HEK293 (cell line): ENCODE measurements around the gene MPG.

Experiments used
- GFI1B ChIP-seq: fragments of 450-650 bp; formaldehyde crosslinking; IDR thresholded peaks from 2 replicates; pipeline ENCODE4 v1.5.1; 2016; ENCODE audit warnings: missing biosample characterization, missing genetic modification characterization
- HOXC10 ChIP-seq: sonication (generic); formaldehyde crosslinking; IDR thresholded peaks from 2 replicates; pipeline ENCODE4 v1.8.1; 2023; ENCODE audit warnings: mild to moderate bottlenecking, missing genetic modification reagents
- IKZF3 ChIP-seq: fragments of 450-650 bp; IDR thresholded peaks from 2 replicates; pipeline ENCODE4 v1.5.0; 2018; ENCODE audit warnings: missing biosample characterization, mild to moderate bottlenecking, missing genetic modification characterization, moderate library complexity
- KLF10 ChIP-seq: fragments of 450-650 bp; IDR thresholded peaks from 2 replicates; pipeline ENCODE4 v1.5.1; 2018; ENCODE audit warnings: missing biosample characterization, mild to moderate bottlenecking, missing genetic modification characterization
- KLF16 ChIP-seq: fragments of 450-650 bp; formaldehyde crosslinking; IDR thresholded peaks from 2 replicates; pipeline ENCODE4 v1.5.1; 2017; ENCODE audit warnings: missing biosample characterization, missing genetic modification characterization
- KLF9 ChIP-seq: fragments of 450-650 bp; formaldehyde crosslinking; IDR thresholded peaks from 2 replicates; pipeline ENCODE4 v1.5.1; 2016; ENCODE audit warnings: missing biosample characterization, missing genetic modification characterization, low read depth
- PRDM1 ChIP-seq: fragments of 450-650 bp; formaldehyde crosslinking; IDR thresholded peaks from 2 replicates; pipeline ENCODE4; 2016; ENCODE audit warnings: missing biosample characterization, missing genetic modification characterization
- REPIN1 ChIP-seq: fragments of 450-650 bp; formaldehyde crosslinking; IDR thresholded peaks from 2 replicates; pipeline ENCODE4 v1.5.1; 2017; ENCODE audit warnings: missing biosample characterization, missing genetic modification characterization, low read depth
- SCRT2 ChIP-seq: fragments of 450-650 bp; formaldehyde crosslinking; IDR thresholded peaks from 2 replicates; pipeline ENCODE4 v1.5.1; 2016; ENCODE audit warnings: missing biosample characterization, missing genetic modification characterization
- SP2 ChIP-seq: fragments of 450-650 bp; formaldehyde crosslinking; IDR thresholded peaks from 2 replicates; pipeline ENCODE4 v1.5.1; 2016; ENCODE audit warnings: missing biosample characterization, missing genetic modification characterization
- SP3 ChIP-seq: fragments of 450-650 bp; formaldehyde crosslinking; IDR thresholded peaks from 2 replicates; pipeline ENCODE4 v1.5.1; 2016; ENCODE audit warnings: missing biosample characterization, missing genetic modification characterization
- SP7 ChIP-seq: fragments of 450-650 bp; formaldehyde crosslinking; IDR thresholded peaks from 2 replicates; pipeline ENCODE4 v1.5.1; 2016; ENCODE audit warnings: missing biosample characterization, missing genetic modification characterization
- WT1 ChIP-seq: fragments of 450-650 bp; formaldehyde crosslinking; IDR thresholded peaks from 2 replicates; pipeline ENCODE4 v1.5.1; 2016; ENCODE audit warnings: missing biosample characterization, missing genetic modification characterization
- YY2 ChIP-seq: fragments of 450-650 bp; formaldehyde crosslinking; IDR thresholded peaks from 2 replicates; pipeline ENCODE4 v1.5.1; 2016; ENCODE audit warnings: missing biosample characterization, missing genetic modification characterization
- ZBTB1 ChIP-seq: fragments of 450-650 bp; formaldehyde crosslinking; IDR thresholded peaks from 2 replicates; pipeline ENCODE4 v1.5.1; 2016; ENCODE audit warnings: missing biosample characterization, missing genetic modification characterization
- ZEB2 ChIP-seq: fragments of 450-650 bp; formaldehyde crosslinking; IDR thresholded peaks from 2 replicates; pipeline ENCODE4 v1.5.1; 2016; ENCODE audit warnings: missing biosample characterization, missing genetic modification characterization
- ZFP69B ChIP-seq: fragments of 450-650 bp; formaldehyde crosslinking; IDR thresholded peaks from 2 replicates; pipeline ENCODE4 v1.5.1; 2016; ENCODE audit warnings: missing biosample characterization, missing genetic modification characterization
- ZNF175 ChIP-seq: fragments of 450-650 bp; formaldehyde crosslinking; IDR thresholded peaks from 2 replicates; pipeline ENCODE4 v1.5.1; 2016; ENCODE audit warnings: missing biosample characterization, missing genetic modification characterization
- ZNF184 ChIP-seq: fragments of 450-650 bp; IDR thresholded peaks from 2 replicates; pipeline ENCODE4 v1.5.1; 2018; ENCODE audit warnings: missing biosample characterization, mild to moderate bottlenecking, missing genetic modification characterization
- ZNF24 ChIP-seq: fragments of 450-650 bp; formaldehyde crosslinking; IDR thresholded peaks from 2 replicates; pipeline ENCODE4 v1.5.1; 2016; ENCODE audit warnings: missing biosample characterization, missing genetic modification characterization
- ZNF335 ChIP-seq: fragments of 450-650 bp; formaldehyde crosslinking; conservative IDR thresholded peaks from 2 replicates; pipeline ENCODE4 v1.5.1; 2016; ENCODE audit warnings: missing biosample characterization, missing genetic modification characterization
- ZNF394 ChIP-seq: fragments of 450-650 bp; formaldehyde crosslinking; IDR thresholded peaks from 2 replicates; pipeline ENCODE4 v1.5.1; 2016; ENCODE audit warnings: missing biosample characterization, missing genetic modification characterization, mild to moderate bottlenecking, moderate library complexity, borderline replicate concordance
- ZNF514 ChIP-seq: fragments of 450-650 bp; formaldehyde crosslinking; IDR thresholded peaks from 2 replicates; pipeline ENCODE4 v1.5.1; 2016; ENCODE audit warnings: missing biosample characterization, missing genetic modification characterization
- ZNF521 ChIP-seq: fragments of 450-650 bp; formaldehyde crosslinking; IDR thresholded peaks from 2 replicates; pipeline ENCODE4 v1.5.1; 2017; ENCODE audit warnings: missing biosample characterization, mild to moderate bottlenecking, missing genetic modification characterization
- ZNF561 ChIP-seq: fragments of 450-650 bp; IDR thresholded peaks from 2 replicates; pipeline ENCODE4 v1.5.1; 2018; ENCODE audit warnings: missing biosample characterization, missing genetic modification characterization, borderline replicate concordance
- ZNF629 ChIP-seq: fragments of 450-650 bp; formaldehyde crosslinking; IDR thresholded peaks from 2 replicates; pipeline ENCODE4 v1.5.1; 2017; ENCODE audit warnings: missing biosample characterization, missing genetic modification characterization
- TF ChIP-seq, protein P1 (sequence below): fragments of 450-650 bp; IDR thresholded peaks from 2 replicates; pipeline ENCODE4 v1.5.1; 2018; ENCODE audit warnings: missing biosample characterization, missing genetic modification characterization
- TF ChIP-seq, protein P2 (sequence below): fragments of 450-650 bp; formaldehyde crosslinking; IDR thresholded peaks from 2 replicates; pipeline ENCODE4 v1.5.1; 2016; ENCODE audit warnings: missing biosample characterization, missing genetic modification characterization
- TF ChIP-seq, protein P3 (sequence below): fragments of 450-650 bp; formaldehyde crosslinking; IDR thresholded peaks from 2 replicates; pipeline ENCODE4 v1.5.1; 2016; ENCODE audit warnings: missing biosample characterization, missing genetic modification characterization
- TF ChIP-seq, protein P4 (sequence below): fragments of 450-650 bp; formaldehyde crosslinking; IDR thresholded peaks from 2 replicates; pipeline ENCODE4 v1.5.1; 2016; ENCODE audit warnings: missing biosample characterization, missing genetic modification characterization
- TF ChIP-seq, protein P5 (sequence below): fragments of 450-650 bp; formaldehyde crosslinking; IDR thresholded peaks from 2 replicates; pipeline ENCODE4 v1.5.1; 2016; ENCODE audit warnings: missing biosample characterization, missing genetic modification characterization

The MPG gene

DNA sequence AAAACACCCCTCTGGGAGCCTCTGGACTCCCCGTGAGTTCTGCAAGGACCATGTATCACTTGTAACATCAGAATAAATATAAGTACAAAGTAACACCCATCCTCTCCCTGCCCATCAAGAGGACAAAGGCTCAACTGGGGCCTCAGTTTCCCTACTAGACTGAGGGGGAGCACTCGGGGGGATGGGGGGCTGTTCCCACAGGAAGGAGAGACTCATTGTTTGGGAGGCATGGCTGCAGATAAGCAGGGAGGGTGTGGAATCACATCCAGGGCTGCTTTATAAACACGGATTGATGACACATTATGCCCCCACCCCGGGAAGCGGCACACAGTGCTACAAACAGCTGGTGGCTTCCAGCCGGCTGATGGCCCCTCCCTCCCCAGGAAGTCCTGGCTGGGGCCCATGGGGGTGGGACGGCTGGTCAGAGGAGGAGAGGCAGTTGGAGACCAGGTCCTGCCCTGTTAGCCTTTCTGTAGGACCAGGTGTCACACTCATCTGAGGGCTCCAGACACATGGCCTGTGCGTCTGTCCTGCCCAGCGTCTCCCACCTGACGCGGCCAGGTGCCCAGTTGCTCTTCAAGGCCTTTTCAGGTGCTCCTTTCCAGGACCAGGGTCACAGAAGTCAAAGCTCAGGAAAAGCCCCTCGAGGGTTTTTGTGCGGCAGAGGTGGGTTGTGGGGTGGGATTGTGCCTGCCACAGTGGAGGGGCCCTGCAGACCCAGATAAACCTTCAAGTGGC lies 1.3 kb upstream of the MPG start (continued):
- TF ChIP-seq, protein P1, sequence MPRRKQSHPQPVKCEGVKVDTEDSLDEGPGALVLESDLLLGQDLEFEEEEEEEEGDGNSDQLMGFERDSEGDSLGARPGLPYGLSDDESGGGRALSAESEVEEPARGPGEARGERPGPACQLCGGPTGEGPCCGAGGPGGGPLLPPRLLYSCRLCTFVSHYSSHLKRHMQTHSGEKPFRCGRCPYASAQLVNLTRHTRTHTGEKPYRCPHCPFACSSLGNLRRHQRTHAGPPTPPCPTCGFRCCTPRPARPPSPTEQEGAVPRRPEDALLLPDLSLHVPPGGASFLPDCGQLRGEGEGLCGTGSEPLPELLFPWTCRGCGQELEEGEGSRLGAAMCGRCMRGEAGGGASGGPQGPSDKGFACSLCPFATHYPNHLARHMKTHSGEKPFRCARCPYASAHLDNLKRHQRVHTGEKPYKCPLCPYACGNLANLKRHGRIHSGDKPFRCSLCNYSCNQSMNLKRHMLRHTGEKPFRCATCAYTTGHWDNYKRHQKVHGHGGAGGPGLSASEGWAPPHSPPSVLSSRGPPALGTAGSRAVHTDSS, result no peak
- TF ChIP-seq ZNF561 (tag by site-specific recombination) (0 out of 2 replicates have a peak, but pooled peaks have one; percentile 16), ZNF394 (peak; percentile 30; the same call in 1 of the 2 replicates), SCRT2 (tag by site-specific recombination) (no peak), SP7 (tag by site-specific recombination) (peak; percentile 54), KLF16 (tag by site-specific recombination) (no peak), YY2 (tag by site-specific recombination) (no peak), ZNF335 (tag by site-specific recombination) (no peak), ZNF175 (tag by site-specific recombination) (no peak), ZBTB1 (tag by site-specific recombination) (no peak), ZNF629 (peak; percentile 65), HOXC10 (CRISPR knock-in tag) (no peak), SP2 (tag by site-specific recombination) (peak; percentile 58), ZNF514 (tag by site-specific recombination) (no peak), REPIN1 (no peak), ZNF521 (tag by site-specific recombination) (no peak), KLF10 (tag by site-specific recombination) (peak; percentile 79; the same call in 1 of the 2 replicates), ZFP69B (tag by site-specific recombination) (peak; percentile 72; the same call in 1 of the 2 replicates), KLF9 (tag by site-specific recombination) (no peak; the same call in 1 of the 2 replicates), IKZF3 (tag by site-specific recombination) (0 out of 2 replicates have a peak, but pooled peaks have one; percentile 34), ZNF24 (tag by site-specific recombination) (0 out of 2 replicates have a peak, but pooled peaks have one; percentile 22), PRDM1 (no peak), WT1 (tag by site-specific recombination) (peak; percentile 46; the same call in 1 of the 2 replicates), ZEB2 (tag by site-specific recombination) (peak; percentile 42; the same call in 1 of the 2 replicates), ZNF184 (tag by site-specific recombination) (no peak), SP3 (peak; percentile 52; the same call in 1 of the 2 replicates), GFI1B (tag by site-specific recombination) (peak; percentile 4; the same call in 1 of the 2 replicates)
- TF ChIP-seq, protein P2, sequence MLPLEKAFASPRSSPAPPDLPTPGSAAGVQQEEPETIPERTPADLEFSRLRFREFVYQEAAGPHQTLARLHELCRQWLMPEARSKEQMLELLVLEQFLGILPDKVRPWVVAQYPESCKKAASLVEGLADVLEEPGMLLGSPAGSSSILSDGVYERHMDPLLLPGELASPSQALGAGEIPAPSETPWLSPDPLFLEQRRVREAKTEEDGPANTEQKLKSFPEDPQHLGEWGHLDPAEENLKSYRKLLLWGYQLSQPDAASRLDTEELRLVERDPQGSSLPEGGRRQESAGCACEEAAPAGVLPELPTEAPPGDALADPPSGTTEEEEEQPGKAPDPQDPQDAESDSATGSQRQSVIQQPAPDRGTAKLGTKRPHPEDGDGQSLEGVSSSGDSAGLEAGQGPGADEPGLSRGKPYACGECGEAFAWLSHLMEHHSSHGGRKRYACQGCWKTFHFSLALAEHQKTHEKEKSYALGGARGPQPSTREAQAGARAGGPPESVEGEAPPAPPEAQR (tag by site-specific recombination), result no peak
- TF ChIP-seq, protein P3, sequence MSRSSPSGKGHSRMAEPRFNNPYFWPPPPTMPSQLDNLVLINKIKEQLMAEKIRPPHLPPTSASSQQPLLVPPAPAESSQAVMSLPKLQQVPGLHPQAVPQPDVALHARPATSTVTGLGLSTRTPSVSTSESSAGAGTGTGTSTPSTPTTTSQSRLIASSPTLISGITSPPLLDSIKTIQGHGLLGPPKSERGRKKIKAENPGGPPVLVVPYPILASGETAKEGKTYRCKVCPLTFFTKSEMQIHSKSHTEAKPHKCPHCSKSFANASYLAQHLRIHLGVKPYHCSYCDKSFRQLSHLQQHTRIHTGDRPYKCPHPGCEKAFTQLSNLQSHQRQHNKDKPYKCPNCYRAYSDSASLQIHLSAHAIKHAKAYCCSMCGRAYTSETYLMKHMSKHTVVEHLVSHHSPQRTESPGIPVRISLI, result no peak
- TF ChIP-seq, protein P4, sequence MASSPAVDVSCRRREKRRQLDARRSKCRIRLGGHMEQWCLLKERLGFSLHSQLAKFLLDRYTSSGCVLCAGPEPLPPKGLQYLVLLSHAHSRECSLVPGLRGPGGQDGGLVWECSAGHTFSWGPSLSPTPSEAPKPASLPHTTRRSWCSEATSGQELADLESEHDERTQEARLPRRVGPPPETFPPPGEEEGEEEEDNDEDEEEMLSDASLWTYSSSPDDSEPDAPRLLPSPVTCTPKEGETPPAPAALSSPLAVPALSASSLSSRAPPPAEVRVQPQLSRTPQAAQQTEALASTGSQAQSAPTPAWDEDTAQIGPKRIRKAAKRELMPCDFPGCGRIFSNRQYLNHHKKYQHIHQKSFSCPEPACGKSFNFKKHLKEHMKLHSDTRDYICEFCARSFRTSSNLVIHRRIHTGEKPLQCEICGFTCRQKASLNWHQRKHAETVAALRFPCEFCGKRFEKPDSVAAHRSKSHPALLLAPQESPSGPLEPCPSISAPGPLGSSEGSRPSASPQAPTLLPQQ (tag by site-specific recombination), result peak; percentile 55
- TF ChIP-seq, protein P5, sequence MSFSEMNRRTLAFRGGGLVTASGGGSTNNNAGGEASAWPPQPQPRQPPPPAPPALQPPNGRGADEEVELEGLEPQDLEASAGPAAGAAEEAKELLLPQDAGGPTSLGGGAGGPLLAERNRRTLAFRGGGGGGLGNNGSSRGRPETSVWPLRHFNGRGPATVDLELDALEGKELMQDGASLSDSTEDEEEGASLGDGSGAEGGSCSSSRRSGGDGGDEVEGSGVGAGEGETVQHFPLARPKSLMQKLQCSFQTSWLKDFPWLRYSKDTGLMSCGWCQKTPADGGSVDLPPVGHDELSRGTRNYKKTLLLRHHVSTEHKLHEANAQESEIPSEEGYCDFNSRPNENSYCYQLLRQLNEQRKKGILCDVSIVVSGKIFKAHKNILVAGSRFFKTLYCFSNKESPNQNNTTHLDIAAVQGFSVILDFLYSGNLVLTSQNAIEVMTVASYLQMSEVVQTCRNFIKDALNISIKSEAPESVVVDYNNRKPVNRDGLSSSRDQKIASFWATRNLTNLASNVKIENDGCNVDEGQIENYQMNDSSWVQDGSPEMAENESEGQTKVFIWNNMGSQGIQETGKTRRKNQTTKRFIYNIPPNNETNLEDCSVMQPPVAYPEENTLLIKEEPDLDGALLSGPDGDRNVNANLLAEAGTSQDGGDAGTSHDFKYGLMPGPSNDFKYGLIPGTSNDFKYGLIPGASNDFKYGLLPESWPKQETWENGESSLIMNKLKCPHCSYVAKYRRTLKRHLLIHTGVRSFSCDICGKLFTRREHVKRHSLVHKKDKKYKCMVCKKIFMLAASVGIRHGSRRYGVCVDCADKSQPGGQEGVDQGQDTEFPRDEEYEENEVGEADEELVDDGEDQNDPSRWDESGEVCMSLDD (tag by site-specific recombination), result no peak
- TF ChIP-seq, all 188 proteins: peak for 25
